Lower lobe of right lung (tissue), 2 donors: ENCODE measurements around the gene GNB4. TPM values are rescaled to one million over a fixed set of nuclear protein-coding genes. Genes with fewer than 3 reads are reported as not detected.

Experiments used
- ATAC-seq, 2 donors: fragments of 200-7000 bp; cut with Tn5 transposase; one replicate each; pipeline ENCODE4 v1.9.1; 2020 to 2022; ENCODE audit warnings: mild to moderate bottlenecking in 2 of 2, moderate library complexity in 2 of 2
- DNase-seq: peaks from one replicate; pipeline ENCODE4 v3.0.0-alpha.2; 2020
- H3K27ac ChIP-seq: fragments of 200-600 bp; one replicate; pipeline ENCODE4 v1.8.0; 2022
- H3K27me3 ChIP-seq: fragments of 200-600 bp; one replicate; pipeline ENCODE4 v1.8.0; 2022; ENCODE audit warnings: low read depth
- H3K36me3 ChIP-seq: fragments of 200-600 bp; one replicate; pipeline ENCODE4 v1.8.0; 2022; ENCODE audit warnings: mild to moderate bottlenecking
- H3K4me1 ChIP-seq: fragments of 200-600 bp; one replicate; pipeline ENCODE4 v1.8.0; 2022
- H3K4me3 ChIP-seq: fragments of 200-600 bp; one replicate; pipeline ENCODE4 v1.8.0; 2022; ENCODE audit warnings: mild to moderate bottlenecking
- H3K9me3 ChIP-seq: fragments of 200-600 bp; one replicate; pipeline ENCODE4 v1.8.0; 2022
- intact Hi-C: fragments of 100-400 bp; cut with DNase I; formaldehyde crosslinking; loops from one replicate; pipeline ENCODE4 v1.11.0; 2022
- total RNA-seq: library from RNA; stranded (reverse); fragmentation: NEBNext Ultra II Directional; extraction: Animal tissue kit (Norgen Biotek cat#: 25700); gene quantifications from one replicate; pipeline ENCODE4 v1.2.1, GENCODE V29; 2021
- TF ChIP-seq, protein P1 (sequence below): fragments of 200-600 bp; IDR thresholded peaks from one replicate; pipeline ENCODE4 v1.8.0; 2022; ENCODE audit warnings: antibody characterized with exemption, mild to moderate bottlenecking
- donor health status: DM: no; HTN: yes; CAD: no; lungs with severe emphysema.

The GNB4 gene
- total RNA-seq, 1 donor from 2014 or later = 60.5 TPM

- Histone ChIP-seq H3K36me3 (peaks cover 37% of the 10 kb centered on the region), H3K4me3 (peak overlapping the region; percentile 90), H3K4me1 (peaks cover 17% of the 10 kb centered on the region), H3K27me3 (no peaks in the 10 kb centered on the region), H3K9me3 (no peaks in the 10 kb centered on the region), H3K27ac (peak overlapping the region; percentile 82)
- TF ChIP-seq, protein P1, sequence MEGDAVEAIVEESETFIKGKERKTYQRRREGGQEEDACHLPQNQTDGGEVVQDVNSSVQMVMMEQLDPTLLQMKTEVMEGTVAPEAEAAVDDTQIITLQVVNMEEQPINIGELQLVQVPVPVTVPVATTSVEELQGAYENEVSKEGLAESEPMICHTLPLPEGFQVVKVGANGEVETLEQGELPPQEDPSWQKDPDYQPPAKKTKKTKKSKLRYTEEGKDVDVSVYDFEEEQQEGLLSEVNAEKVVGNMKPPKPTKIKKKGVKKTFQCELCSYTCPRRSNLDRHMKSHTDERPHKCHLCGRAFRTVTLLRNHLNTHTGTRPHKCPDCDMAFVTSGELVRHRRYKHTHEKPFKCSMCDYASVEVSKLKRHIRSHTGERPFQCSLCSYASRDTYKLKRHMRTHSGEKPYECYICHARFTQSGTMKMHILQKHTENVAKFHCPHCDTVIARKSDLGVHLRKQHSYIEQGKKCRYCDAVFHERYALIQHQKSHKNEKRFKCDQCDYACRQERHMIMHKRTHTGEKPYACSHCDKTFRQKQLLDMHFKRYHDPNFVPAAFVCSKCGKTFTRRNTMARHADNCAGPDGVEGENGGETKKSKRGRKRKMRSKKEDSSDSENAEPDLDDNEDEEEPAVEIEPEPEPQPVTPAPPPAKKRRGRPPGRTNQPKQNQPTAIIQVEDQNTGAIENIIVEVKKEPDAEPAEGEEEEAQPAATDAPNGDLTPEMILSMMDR = no peak
- peak; percentile 49 to 60 for ATAC-seq
- intact Hi-C loops = no loop called here
- DNase-seq = no peak
Observed at GRCh38 chr3:179348325-179349013, 102.8 kb downstream of the GNB4 start.

- DNase-seq = peak; percentile 96
Observed at GRCh38 chr3:179347345-179348194, 103.7 kb downstream of the GNB4 start, which contains the start of gene MFN1. TSS of gene MFN1 (plus strand) at chr3:179347709. CDS start at chr3:179348852, 1,143 bp downstream.

More at GRCh38 chr3:179347345-179348194, 103.7 kb downstream of the GNB4 start, which contains the start of gene MFN1:
- H3K27me3 ChIP-seq = no peaks in the 10 kb centered on the region
- H3K9me3 ChIP-seq = no peaks in the 10 kb centered on the region
- peak within 1 kb of the TSS; percentile 82 for H3K27ac ChIP-seq
- TF ChIP-seq, protein P1 = no peak
- ATAC-seq = peak; percentile 99 to 100
- intact Hi-C loops = no loop called here
- H3K4me3 ChIP-seq = peak within 1 kb of the TSS; percentile 90
- H3K36me3 ChIP-seq = peaks cover 28% of the 10 kb centered on the region
- H3K4me1 ChIP-seq = peaks cover 17% of the 10 kb centered on the region

Other genes with a start within 250 kb of the GNB4 start
- gene KCNMB3, start 200.4 kb downstream of the GNB4 start, total RNA-seq = 2.9 TPM
- 26.2 TPM for gene ZNF639, start 128.4 kb downstream of the GNB4 start, total RNA-seq
- gene MFN1, start 103.8 kb downstream of the GNB4 start, total RNA-seq = 45.9 TPM
- 36.5 TPM for gene ACTL6A, start 111.5 kb upstream of the GNB4 start, total RNA-seq
- 21.0 TPM for gene MRPL47, start 153.2 kb upstream of the GNB4 start, total RNA-seq
- gene NDUFB5, start 153.3 kb upstream of the GNB4 start, total RNA-seq = 93.9 TPM
- 13.9 TPM for gene USP13, start 201.6 kb upstream of the GNB4 start, total RNA-seq